Measurements from ENCODE around the gene HECTD1.

HECTD1 gene

GRCh38 chr14:31122921-31123320 lies 84.7 kb downstream of the HECTD1 start:
- Histone ChIP-seq H2BK5ac (ENCODE audit: low read depth, low read length, poor library complexity) (no peak overlapping the region), H2AFZ (ENCODE audit: insufficient read depth, low read length, poor library complexity) (no peak overlapping the region), H3K27ac (ENCODE audit: low read depth, low read length) (no peak overlapping the region), H3K79me1 (ENCODE audit: low read length) (no peaks in the 10 kb centered on the region), H3K4ac (ENCODE audit: low read depth, low read length) (no peak overlapping the region), H3K36me3 (ENCODE audit: control insufficient read depth in 1 of 2, insufficient read depth in 2 of 2, low read length in 2 of 2) (peaks cover 28 to 32% of the 10 kb centered on the region in 2 experiments), H2AK5ac (ENCODE audit: low read length) (no peak overlapping the region), H3K9ac (ENCODE audit: low read length) (no peak overlapping the region), H3K4me3 (ENCODE audit: low read depth, low read length) (no peak overlapping the region), H3K4me2 (ENCODE audit: low read length) (no peak overlapping the region), H3K18ac (ENCODE audit: low read length) (no peak overlapping the region), H3K4me1 (ENCODE audit: control insufficient read depth in 1 of 2, insufficient read depth in 2 of 2, low read length in 2 of 2) (no peaks in the 10 kb centered on the region), H3K23ac (ENCODE audit: low read length) (no peak overlapping the region), H4K91ac (ENCODE audit: low read depth, low read length) (no peak overlapping the region), H4K12ac (ENCODE audit: low read depth, low read length) (no peak overlapping the region), H2BK120ac (ENCODE audit: insufficient read depth, low read length, poor library complexity) (no peak overlapping the region), H4K8ac (ENCODE audit: low read depth, low read length) (no peak overlapping the region), H3K9me3 (ENCODE audit: insufficient read depth, low read depth, low read length) (peaks cover 3% of the 10 kb centered on the region), H3K79me2 (ENCODE audit: control insufficient read depth, insufficient read depth, low read length, poor library complexity) (no peaks in the 10 kb centered on the region), H3K27me3 (ENCODE audit: insufficient read depth, low read length) (no peaks in the 10 kb centered on the region), H2BK12ac (ENCODE audit: low read length) (no peak overlapping the region), H3K14ac (ENCODE audit: low read length) (no peak overlapping the region)
- WGBS (ENCODE audit: extremely low coverage, insufficient coverage, insufficient read length), result no CpG with 5 or more reads among the region's 4 CpGs
- DNase-seq, result no peak

- Histone ChIP-seq H3K4me2 (ENCODE audit: low read length) (no peak overlapping the region), H2BK12ac (ENCODE audit: low read length) (no peak overlapping the region), H3K23ac (ENCODE audit: low read length) (peak overlapping the region; percentile 54), H3K4me3 (ENCODE audit: low read depth, low read length) (no peak overlapping the region), H2AFZ (ENCODE audit: insufficient read depth, low read length, poor library complexity) (no peak overlapping the region), H4K91ac (ENCODE audit: low read depth, low read length) (no peak overlapping the region), H3K4ac (ENCODE audit: low read depth, low read length) (no peak overlapping the region), H2BK120ac (ENCODE audit: insufficient read depth, low read length, poor library complexity) (no peak overlapping the region), H3K4me1 (ENCODE audit: control insufficient read depth in 1 of 2, insufficient read depth in 2 of 2, low read length in 2 of 2) (no peaks in the 10 kb centered on the region), H2AK5ac (ENCODE audit: low read length) (no peak overlapping the region), H3K18ac (ENCODE audit: low read length) (no peak overlapping the region), H3K14ac (ENCODE audit: low read length) (no peak overlapping the region), H2BK5ac (ENCODE audit: low read depth, low read length, poor library complexity) (no peak overlapping the region), H4K12ac (ENCODE audit: low read depth, low read length) (no peak overlapping the region), H3K79me2 (ENCODE audit: control insufficient read depth, insufficient read depth, low read length, poor library complexity) (no peaks in the 10 kb centered on the region), H4K8ac (ENCODE audit: low read depth, low read length) (no peak overlapping the region), H3K36me3 (ENCODE audit: control insufficient read depth in 1 of 2, insufficient read depth in 2 of 2, low read length in 2 of 2) (peaks cover 25 to 33% of the 10 kb centered on the region in 2 experiments), H3K27me3 (ENCODE audit: insufficient read depth, low read length) (no peaks in the 10 kb centered on the region), H3K9me3 (ENCODE audit: insufficient read depth, low read depth, low read length) (peaks cover 3% of the 10 kb centered on the region), H3K9ac (ENCODE audit: low read length) (no peak overlapping the region), H3K79me1 (ENCODE audit: low read length) (no peaks in the 10 kb centered on the region), H3K27ac (ENCODE audit: low read depth, low read length) (no peak overlapping the region)
- DNase-seq, result no peak
- no CpG with 5 or more reads among the region's 8 CpGs for WGBS (ENCODE audit: extremely low coverage, insufficient coverage, insufficient read length)
These were observed 85.4 kb downstream of the HECTD1 start for GRCh38 chr14:31122098-31122611.

- Histone ChIP-seq H3K9ac (ENCODE audit: low read length) (no peak overlapping the region), H3K79me1 (ENCODE audit: low read length) (no peaks in the 10 kb centered on the region), H3K18ac (ENCODE audit: low read length) (no peak overlapping the region), H2AK5ac (ENCODE audit: low read length) (no peak overlapping the region), H3K4me2 (ENCODE audit: low read length) (no peak overlapping the region), H3K14ac (ENCODE audit: low read length) (no peak overlapping the region), H3K4me1 (ENCODE audit: control insufficient read depth in 1 of 2, insufficient read depth in 2 of 2, low read length in 2 of 2) (no peaks in the 10 kb centered on the region), H3K4me3 (ENCODE audit: low read depth, low read length) (no peak overlapping the region), H3K9me3 (ENCODE audit: insufficient read depth, low read depth, low read length) (peaks cover 3% of the 10 kb centered on the region), H3K27ac (ENCODE audit: low read depth, low read length) (no peak overlapping the region), H2BK120ac (ENCODE audit: insufficient read depth, low read length, poor library complexity) (no peak overlapping the region), H3K27me3 (ENCODE audit: insufficient read depth, low read length) (no peaks in the 10 kb centered on the region), H2BK5ac (ENCODE audit: low read depth, low read length, poor library complexity) (no peak overlapping the region), H2BK12ac (ENCODE audit: low read length) (no peak overlapping the region), H4K12ac (ENCODE audit: low read depth, low read length) (no peak overlapping the region), H2AFZ (ENCODE audit: insufficient read depth, low read length, poor library complexity) (no peak overlapping the region), H4K91ac (ENCODE audit: low read depth, low read length) (no peak overlapping the region), H4K8ac (ENCODE audit: low read depth, low read length) (no peak overlapping the region), H3K23ac (ENCODE audit: low read length) (no peak overlapping the region), H3K36me3 (ENCODE audit: control insufficient read depth in 1 of 2, insufficient read depth in 2 of 2, low read length in 2 of 2) (peaks cover 29 to 41% of the 10 kb centered on the region in 2 experiments), H3K79me2 (ENCODE audit: control insufficient read depth, insufficient read depth, low read length, poor library complexity) (no peaks in the 10 kb centered on the region), H3K4ac (ENCODE audit: low read depth, low read length) (no peak overlapping the region)
- WGBS (ENCODE audit: extremely low coverage, insufficient coverage, insufficient read length), result no CpG with 5 or more reads among the region's 3 CpGs
- no peak for DNase-seq
These were observed 88.7 kb downstream of the HECTD1 start for GRCh38 chr14:31118892-31119291.

- Histone ChIP-seq H2AFZ (ENCODE audit: insufficient read depth, low read length, poor library complexity) (no peak overlapping the region), H3K27me3 (ENCODE audit: insufficient read depth, low read length) (no peaks in the 10 kb centered on the region), H3K79me2 (ENCODE audit: control insufficient read depth, insufficient read depth, low read length, poor library complexity) (no peaks in the 10 kb centered on the region), H2BK12ac (ENCODE audit: low read length) (no peak overlapping the region), H3K79me1 (ENCODE audit: low read length) (no peaks in the 10 kb centered on the region), H3K9me3 (ENCODE audit: insufficient read depth, low read depth, low read length) (no peaks in the 10 kb centered on the region), H3K23ac (ENCODE audit: low read length) (no peak overlapping the region), H3K18ac (ENCODE audit: low read length) (no peak overlapping the region), H3K4me2 (ENCODE audit: low read length) (no peak overlapping the region), H3K36me3 (ENCODE audit: control insufficient read depth in 1 of 2, insufficient read depth in 2 of 2, low read length in 2 of 2) (peaks cover 32 to 45% of the 10 kb centered on the region in 2 experiments), H3K14ac (ENCODE audit: low read length) (no peak overlapping the region), H3K9ac (ENCODE audit: low read length) (no peak overlapping the region), H2BK120ac (ENCODE audit: insufficient read depth, low read length, poor library complexity) (no peak overlapping the region), H4K12ac (ENCODE audit: low read depth, low read length) (no peak overlapping the region), H2AK5ac (ENCODE audit: low read length) (no peak overlapping the region), H3K4me3 (ENCODE audit: low read depth, low read length) (no peak overlapping the region), H4K91ac (ENCODE audit: low read depth, low read length) (no peak overlapping the region), H3K27ac (ENCODE audit: low read depth, low read length) (no peak overlapping the region), H3K4me1 (ENCODE audit: control insufficient read depth in 1 of 2, insufficient read depth in 2 of 2, low read length in 2 of 2) (no peaks in the 10 kb centered on the region), H2BK5ac (ENCODE audit: low read depth, low read length, poor library complexity) (no peak overlapping the region), H3K4ac (ENCODE audit: low read depth, low read length) (no peak overlapping the region), H4K8ac (ENCODE audit: low read depth, low read length) (no peak overlapping the region)
- no peak for DNase-seq
- WGBS (ENCODE audit: extremely low coverage, insufficient coverage, insufficient read length), result no CpG with 5 or more reads among the region's 3 CpGs
These were observed 93.8 kb downstream of the HECTD1 start for GRCh38 chr14:31113794-31114193.
